GM13976 (cell line): ENCODE measurements around the gene HDAC8.

Experiments
- DNase-seq: peaks from one replicate; pipeline ENCODE4 v3.0.0; 2012; ENCODE audit warnings: low spot score
- CTCF ChIP-seq: IDR thresholded peaks from 2 replicates; pipeline ENCODE4 v1.5.1; 2012; ENCODE audit warnings: borderline replicate concordance, mild to moderate bottlenecking; ENCODE audit not compliant: insufficient read depth; ENCODE audit errors: extremely low read depth, missing control alignments, control extremely low read depth
- in situ Hi-C: fragments of 300-500 bp; cut with MboI; formaldehyde crosslinking; loops from one replicate; pipeline ENCODE4 v1.12.0; 2022; ENCODE audit warnings: low sequenced_read_pairs, mixed read lengths, inconsistent platforms; ENCODE audit not compliant: unreplicated experiment

HDAC8 gene

DNA sequence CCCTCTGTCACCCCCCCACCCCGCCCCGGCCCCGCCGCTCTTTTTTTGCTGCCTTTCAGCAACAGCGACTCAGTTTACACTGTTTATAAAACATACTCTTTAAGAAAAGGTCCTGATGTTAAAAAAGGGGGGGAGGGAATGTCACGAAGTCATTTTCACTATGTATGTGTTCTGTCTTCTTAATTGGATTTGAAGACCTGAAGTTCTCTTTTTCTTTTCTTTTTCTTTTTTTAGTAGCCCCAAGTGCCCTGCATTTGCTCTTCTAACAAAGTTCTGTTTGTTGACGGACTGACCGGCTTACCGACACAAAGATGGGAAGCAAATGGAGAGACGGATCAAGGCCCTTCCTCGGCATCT, 264.5 kb downstream of the HDAC8 start:
- DNase-seq, result no peak
- no peak for TF ChIP-seq CTCF
- in situ Hi-C loops, result no loop called here

DNA sequence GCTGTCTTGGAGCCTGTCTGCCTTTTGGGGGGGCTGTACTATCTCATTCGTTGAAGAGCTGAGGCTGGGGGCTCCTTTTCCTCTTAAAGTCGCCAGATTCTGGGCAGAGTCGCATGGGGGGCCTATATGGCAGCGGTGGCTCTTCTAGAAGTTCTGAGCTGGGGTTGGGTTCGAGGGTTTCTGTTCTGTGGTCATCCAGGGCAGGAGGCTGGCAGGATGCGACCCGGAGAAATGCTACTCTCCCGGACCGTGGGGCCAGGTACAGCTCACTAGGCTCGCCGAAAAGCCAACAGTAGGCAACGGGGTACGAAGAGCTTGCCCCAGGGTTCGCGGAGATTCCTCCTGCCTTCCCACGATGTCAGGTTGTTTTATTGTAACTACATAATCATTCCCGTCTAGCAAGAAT, 265.0 kb downstream of the HDAC8 start:
- no peak for DNase-seq
- in situ Hi-C loops, result no loop called here
- TF ChIP-seq CTCF, result no peak

DNA sequence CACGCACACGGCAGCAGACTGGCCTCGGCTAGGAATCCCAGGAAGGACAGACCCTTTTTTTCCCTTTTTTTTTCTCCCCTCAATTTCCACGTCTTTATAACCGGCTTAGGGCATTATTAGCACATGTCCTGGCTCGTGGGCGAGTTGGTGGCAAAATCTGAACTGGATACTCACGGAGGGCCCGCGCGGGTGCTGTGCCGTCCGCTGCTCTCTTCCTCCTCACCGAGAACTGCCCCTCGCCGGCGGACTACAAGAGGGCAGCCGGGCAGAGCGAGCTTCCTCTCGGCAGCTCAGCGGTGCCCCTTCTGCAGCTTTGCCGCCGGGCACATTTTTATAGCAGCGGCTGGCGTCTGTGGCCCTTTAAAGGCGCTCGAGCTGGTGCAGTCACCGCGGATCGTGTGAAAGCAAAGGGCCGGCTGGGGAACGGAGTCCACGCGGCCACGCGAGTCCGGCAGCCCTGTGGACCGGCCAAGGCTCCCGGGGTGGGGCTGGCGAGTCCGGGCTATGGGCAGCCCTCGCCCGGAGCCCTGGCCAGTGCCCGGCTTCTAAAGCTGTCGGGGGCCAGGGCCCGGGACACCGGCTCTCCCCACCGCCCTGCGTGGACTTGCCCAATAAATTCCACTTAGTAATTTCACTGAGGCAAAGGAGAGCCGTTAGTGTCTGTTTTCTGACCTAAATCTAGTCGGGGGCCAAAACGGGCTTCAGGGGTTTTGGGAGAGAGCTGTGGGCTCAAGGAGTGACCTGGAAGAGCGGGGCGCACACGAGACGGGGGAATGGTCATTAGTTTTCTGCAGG, 265.6 kb downstream of the HDAC8 start:
- DNase-seq, result peak; percentile 61
- in situ Hi-C loops, result no loop called here
- TF ChIP-seq CTCF, result no peak

DNA sequence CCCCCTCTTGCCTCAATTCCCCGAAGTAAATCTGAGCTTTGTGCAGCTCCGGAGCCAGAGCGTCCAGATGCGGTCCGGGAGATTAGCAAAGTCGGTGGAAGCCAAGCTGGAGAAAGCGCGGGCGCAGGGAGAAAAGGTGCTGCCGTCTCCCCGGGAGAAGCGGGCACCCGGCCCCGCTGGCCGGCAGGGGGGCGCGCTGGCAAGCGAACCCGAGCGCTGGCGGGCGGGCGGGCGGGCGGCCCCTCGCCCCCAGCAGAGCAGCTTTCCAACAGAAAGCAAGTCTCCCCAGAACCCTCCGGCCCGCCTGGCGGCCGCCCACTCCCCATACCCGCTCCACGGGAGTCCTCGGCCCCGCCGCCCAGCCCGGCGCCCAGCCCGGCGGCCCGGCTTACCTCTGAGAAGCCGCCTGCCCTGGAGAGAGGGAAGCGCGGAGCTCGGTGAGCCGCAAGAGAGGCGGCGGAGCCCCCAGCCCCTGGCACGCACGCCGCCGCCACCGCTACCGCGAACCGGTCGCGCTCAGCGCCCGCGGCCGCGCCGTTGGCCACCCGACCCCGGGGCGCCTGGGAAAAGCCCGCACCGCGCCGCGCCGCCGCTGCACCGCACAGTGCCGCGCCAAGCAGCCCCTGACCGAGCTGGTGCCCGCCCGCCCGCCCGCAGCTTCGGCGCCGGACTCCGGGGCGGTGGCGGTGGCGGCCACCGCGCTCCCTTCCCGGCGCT, 266.4 kb downstream of the HDAC8 start:
- in situ Hi-C loops, result no loop called here
- DNase-seq, result peak; percentile 29
- TF ChIP-seq CTCF, result no peak

DNA sequence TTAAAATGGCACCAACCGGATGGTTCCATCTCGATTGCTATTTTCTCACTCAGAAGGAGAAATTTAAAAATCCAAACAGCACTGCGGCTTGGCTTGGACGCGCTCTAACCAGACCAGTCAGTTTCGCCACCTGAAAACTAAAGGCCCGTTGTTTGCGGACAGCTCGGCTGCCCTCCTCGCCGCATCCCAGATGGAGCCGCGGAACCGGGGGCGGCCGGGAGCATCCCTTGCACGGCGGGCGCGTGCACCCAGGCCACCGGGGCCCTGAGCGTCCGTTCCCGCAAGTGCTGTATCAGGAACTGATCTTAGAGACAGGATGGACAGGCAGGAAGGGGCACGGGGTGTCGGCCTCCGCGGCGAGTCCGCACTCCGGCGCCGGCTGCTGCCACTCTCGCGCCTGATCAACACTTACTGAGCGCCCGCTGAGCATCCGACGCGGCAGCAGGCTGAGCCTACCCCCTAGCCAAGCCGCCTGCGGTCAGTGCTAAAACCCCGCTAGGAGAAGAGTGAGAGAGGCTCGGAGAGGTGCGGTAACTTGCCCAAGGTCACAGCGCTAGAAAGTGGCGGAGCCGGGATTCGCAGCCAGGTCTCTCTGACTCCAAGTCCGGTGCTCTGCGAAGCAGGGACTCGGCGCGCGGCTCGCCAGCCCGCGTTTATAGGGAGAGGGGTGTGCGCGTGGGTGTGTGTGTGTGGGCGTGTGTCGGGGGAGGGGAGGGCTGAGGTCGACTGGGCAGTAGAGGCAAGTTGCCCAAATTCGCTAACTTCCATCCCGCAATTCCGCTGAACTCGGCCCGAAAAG, 267.2 kb downstream of the HDAC8 start, which contains the start of gene CITED1:
CITED1 (minus strand) TSS at position 629 of the 799 bp plus-strand sequence. CDS start 3,045 bp downstream, outside the sequence.
- peak; percentile 40 for DNase-seq
- no peak for TF ChIP-seq CTCF
- in situ Hi-C loops, result no loop called here

- DNase-seq, result peak; percentile 39
- no peak for TF ChIP-seq CTCF
- in situ Hi-C loops, result no loop called here
These were observed 267.8 kb downstream of the HDAC8 start for GRCh38 chrX:72304877-72305276.
